Kidney tubule cell (primary cell): Measurements from ENCODE around the gene CFAP77.

ENCODE experiments used
- DNase-seq: peaks from one replicate; pipeline ENCODE4 v3.0.0-alpha.2; 2018; ENCODE audit warnings: low spot score

Gene CFAP77

DNA sequence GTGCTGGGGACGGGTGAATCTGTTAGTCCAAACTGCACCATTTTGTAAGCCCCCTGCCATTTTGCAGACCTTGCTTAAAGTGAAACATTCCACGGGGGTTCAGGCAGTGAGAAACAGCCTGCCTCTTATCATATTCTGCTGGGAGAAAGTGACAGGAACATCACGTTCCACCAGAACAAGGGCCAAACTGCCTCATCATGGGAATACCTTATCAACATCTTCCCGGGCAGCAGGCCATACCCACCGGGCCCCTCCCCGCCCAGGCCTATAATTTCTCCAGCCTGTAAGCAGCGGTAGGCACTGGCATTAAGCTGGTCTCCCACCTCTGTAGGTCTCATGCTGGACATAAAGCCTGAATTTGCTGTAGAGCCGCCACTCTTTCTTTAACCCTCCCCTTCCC is 1.5 kb upstream of the CFAP77 start:
- DNase-seq = no peak

DNA sequence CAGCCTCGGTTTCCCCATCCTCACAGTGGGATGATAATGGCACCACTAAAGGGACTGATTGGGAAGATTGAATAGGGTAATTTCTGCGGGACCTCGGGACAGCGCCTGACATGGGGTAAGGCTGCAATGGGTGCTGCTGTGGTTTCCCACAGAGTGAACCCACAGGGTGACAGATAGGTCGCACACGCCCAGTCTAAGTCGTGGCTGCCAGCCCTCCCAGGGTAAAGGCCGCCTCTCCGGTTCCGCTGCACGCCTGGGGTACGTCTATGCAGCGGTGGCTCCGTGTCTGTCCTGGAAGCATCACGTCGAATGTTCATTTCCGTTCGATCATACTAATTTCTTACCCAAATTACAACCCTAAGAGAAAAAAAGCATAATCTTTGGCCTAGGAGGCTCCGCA is 631 bp downstream of the CFAP77 start:
- no peak for DNase-seq

DNA sequence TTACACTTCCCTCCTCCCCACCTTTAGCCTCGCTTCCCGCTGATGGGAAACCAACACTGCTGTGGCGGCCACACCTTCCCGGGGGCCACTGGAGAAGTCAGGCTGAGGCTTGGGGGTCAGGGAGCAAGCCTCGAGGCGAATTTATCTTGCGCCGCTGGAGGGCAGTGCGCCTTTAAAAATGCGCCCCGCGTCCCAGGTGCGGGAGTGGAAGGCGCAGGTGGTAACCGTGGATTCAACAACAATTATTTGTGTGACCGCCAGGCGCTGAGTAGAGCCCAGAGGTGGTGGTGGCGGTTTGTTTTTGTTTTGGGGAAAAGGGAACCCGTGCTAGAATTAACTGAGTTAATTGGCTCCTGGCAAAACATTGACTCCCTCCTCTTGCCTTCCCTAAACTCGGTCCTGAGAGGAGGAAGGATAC is 1.1 kb downstream of the CFAP77 start:
- peak; percentile 70 for DNase-seq

DNA sequence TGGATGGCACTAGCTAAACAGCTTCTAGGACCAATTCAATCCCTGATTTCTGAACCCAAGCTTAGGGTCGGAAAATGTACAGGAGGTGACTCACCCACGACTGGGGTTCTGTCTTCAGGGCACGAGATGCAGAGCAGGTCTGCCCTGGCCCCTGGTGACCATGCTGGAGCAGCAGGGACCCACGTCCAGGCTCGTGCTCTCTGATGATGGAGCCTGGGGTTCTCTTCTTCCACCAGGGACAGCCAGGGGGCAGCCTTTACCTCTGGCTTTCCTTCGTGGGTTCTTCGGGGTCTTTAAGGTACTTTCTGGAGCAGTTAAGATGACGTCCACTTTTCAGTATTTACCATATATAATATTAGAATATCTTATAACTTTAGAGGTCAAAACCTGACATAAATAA is 2.1 kb downstream of the CFAP77 start:
- peak; percentile 17 for DNase-seq

DNA sequence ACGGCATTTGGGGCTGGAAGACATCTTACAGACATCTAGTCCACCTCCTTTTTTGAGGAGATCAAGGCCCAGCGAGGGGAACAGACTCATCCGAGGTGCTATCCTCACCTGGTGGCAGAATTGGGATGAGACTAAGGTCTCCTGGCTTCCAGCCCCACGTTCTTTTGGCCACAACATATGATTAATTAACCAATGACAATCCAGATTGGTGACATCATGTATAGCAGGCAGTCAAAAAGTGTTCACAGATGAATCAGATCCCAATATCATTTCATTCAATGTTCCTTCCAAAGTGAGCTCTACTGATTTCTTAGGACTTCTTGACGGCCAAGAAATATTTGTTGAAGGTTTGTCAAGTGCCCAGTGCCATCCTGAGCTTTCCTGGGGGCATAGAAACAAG is 3.9 kb downstream of the CFAP77 start:
- peak; percentile 51 for DNase-seq

DNA sequence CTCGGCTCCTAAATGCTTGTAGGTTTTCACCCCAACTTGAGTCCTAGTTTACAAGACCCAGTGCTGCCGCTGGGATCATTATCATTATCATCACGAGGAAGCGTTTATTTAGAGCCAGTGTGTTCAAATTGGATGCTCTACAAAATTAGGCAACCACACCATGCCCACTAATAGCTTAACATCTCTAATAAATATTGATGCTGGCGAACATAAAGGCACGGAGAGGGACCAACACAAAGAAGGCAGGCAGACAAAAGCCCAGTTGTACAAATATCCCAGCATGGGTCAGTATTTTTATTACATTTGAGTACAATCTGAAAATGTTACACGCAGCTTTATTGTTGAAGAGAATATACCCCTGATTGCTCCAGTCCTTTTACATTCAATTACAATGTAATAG is 4.7 kb downstream of the CFAP77 start:
- DNase-seq = no peak

DNA sequence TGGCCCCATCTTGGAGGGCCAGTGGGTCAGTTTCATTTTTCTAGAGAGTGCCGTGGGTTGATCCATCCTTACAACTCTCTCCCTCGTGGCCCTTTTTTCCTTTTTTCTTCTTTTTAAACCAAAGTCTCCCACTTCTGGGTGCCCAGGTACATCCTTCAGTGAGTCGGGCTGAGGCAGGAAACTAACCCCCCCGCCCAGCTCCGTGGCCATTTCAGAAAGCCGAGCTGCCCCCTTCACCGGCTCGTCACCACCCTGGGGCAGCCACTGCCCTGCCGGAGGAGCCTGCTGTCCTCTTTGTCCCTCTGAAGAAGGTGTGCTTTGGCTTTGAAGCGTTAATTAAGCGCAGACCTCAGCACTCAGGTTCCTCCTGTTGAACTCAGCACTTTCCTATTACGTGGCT is 5.2 kb downstream of the CFAP77 start:
- no peak for DNase-seq

DNA sequence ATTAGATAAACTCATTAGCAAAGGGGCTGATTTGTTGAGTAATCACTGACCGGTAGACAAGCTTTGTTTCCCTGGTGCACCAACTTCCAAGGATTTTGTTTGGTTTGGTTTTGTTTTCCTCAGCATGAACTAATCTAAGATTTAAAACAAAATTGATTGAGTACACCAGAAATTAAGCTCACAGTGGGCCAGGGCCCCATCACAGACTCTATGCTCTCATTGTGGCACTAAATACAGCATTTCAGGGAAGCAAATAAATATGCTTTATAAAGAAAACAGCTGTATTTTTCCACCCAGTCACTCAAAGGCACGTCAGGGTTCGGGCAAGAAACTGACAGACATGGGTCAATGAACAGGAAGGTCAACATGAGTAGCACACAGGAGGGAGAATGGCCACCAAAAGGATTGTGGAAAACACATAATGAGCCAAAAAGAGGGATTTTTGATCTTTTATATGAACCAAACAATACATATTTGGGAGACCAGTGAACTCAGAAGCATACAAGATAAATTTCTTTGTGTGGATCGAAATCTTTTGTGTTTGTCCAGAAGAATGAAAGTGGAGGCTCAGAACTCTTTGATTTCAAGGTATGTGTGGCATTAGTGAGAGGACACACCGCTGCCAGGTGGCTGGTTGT is 8.8 kb downstream of the CFAP77 start:
- DNase-seq = no peak

DNA sequence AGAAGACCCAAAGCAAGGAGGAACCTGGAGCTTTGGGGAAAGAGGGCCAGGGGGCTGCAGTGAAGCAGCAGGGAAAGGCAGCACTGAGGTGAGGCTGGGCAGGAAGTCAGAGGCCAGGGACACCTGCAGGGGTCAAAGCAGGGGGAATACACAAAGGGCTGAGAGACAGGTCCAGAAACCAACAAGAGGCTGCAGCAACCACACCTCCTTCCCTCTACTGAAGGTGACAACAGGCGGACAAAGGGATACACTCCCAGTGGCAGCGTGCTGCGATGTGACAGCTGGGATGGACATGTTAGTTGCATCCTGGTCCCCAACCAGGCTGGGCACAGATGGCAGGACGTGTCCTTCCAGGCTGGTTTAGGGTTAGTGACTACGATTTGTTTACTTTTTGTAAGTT is 12.6 kb downstream of the CFAP77 start:
- no peak for DNase-seq

DNA sequence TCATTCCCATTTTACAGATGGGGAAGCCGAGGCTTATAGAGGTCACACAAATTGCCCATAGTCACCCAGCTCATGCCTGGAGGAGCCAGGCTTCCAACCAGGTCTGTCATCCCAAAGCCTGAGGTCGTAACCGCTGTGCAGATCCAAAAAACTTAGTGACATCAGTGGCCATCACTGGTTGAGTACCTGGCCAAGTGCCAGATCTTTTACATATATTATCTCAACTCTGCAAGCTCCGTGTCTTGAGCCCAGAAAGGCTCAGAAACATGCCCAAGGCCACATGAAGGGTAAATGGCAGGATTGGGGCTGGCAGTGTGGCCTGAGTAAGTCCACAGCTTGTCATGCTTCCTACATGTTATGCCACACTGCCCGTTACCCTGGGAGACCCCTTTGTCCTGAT is 13.5 kb downstream of the CFAP77 start:
- DNase-seq = no peak

DNA sequence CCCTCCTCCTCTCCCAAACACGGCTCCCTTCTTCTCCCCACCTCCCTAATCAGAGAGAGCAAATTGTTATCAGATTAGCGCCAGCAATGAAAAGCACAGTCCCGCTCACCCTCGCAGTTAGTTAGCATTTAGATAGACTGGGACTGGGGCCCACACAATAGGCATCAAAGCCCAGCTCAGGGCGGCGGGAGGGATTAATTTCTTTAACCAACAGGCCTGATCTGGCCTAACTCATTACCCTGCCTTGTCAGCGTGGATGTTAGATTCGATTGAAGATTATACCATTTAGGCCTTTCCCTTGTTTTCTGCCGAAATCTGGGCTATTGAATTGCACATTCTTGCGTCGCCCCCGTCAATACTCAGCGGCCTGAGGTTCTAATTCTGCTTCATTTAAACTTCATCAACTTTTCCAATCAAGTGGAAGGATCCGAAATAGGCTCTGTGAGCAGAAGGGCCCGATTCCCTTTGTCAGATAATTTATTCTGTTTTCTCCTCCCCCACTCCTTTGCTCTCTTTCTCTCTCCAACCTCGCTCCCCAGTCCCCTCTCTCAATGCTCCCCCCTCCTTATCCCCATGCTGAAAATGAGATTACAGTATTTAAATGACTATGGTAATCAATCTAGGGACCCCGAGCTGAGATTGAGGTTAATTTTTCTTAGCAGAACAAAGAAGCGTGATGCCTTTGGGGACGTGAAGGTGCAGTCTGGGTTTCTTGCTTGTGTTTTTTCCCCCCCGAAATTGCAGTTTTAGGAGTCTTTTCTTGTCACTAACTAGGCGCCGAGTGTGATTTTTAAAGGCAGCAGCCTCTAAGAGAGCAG is 15.1 kb downstream of the CFAP77 start:
- DNase-seq = no peak

DNA sequence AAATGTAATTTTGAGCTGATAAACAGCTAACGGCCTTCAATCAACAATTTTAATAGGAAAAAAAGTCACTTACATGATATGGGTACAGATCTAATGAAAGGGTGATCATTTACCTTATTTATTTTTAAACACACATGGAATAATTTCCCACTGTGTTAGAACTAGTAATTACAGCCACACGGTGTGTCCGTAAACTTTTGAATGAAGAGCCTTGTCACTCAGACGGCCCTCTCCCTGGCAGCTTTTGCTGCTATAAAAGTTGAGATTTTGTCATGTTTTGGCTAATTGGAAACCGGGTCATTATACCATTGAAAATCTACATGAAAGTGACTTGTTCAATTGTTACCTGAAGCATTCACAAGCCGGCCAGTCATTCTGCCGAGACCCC is 15.7 kb downstream of the CFAP77 start:
- no peak for DNase-seq

DNA sequence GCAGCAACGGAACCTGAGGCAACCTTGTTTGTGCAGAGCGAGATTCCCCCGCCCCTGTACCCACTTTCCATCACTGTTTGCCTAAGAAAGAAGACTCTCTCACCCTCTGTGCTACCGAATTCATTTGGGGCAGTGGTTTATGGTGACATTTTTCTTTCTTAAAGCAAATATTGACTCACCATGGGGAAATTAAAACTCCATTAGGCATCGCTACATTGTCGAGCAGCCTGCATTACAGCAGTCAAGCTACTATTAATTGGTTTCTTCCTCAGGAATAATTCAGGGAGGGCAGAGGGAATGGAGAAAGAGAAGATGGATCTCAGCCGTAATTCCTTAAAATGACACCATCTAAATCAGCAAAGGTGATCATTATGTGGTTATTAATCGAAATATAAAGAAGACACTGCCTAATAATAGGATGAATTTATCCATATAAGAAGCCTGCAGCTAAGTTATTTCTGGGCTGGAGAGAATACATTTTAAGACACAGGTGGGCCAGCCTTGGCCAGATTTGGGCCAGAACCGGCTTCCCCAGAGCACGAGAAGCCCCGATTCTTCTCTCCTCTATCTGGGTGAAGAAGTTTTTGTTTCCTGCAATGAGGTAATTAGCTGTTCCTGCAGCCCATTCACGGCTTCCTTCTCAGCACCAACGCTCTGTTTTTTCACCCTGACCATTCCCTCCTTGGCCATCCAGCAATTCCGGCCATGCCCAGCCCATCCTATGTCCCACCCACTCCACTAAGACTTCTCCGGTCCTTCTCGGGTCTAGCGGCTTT is 16.8 kb downstream of the CFAP77 start:
- DNase-seq = no peak

DNA sequence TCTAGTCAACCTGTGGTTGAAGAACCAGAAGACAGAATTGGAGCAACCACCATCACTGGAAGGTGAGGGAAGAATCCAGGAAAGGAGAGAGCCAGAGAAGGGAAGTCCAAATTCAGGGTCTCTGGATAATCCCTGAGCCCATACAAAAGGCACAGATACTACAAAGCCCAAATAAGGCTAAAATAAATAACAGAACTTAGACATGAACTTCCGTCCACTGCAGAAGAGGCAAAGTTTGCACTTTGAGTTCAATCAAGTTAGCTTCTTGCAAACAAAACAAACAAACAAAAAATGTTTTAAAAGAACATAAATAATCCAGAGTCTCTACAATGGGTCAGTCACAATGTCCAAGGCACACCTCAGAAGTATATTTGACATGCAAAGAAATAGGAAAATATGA is 21.0 kb downstream of the CFAP77 start:
- no peak for DNase-seq

DNA sequence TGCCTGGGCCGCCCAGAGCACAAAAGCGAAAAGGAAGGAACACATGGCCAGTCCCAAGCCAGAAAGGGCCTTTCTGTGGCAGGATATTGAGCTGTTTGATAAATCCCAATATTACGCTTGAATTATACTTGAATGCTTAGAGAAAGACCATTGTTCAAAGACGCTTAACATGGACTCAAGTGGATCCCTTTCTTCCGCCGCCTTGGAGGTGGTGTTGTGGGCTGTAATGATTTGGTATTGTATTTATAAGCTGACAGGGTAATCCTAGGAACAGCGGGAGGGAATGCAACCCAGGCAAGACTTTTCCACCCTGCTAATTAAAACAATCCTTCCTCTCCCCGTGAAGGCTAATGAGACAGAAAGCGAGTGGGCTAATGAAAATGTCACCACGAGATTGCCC is 24.9 kb downstream of the CFAP77 start:
- no peak for DNase-seq

DNA sequence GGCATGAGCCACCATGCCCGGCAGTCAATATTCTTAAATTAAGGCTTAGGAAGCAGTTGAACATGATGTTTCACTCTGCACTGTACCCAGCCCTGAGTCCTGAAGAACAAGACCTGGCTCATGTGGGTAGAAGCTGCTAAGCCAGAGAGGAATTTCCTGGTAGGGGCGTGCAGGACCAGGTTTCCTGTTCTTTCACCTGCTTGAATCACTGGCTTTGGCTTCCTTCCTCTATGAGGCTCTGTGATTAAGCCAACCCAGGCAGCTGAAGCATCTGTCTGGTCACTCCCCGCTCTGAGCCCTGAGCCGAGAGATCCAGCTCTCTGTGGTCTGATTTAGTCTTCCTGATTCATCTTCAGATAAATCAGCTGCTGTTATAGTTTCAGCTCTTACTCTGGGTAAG is 29.1 kb downstream of the CFAP77 start:
- DNase-seq = peak; percentile 69

DNA sequence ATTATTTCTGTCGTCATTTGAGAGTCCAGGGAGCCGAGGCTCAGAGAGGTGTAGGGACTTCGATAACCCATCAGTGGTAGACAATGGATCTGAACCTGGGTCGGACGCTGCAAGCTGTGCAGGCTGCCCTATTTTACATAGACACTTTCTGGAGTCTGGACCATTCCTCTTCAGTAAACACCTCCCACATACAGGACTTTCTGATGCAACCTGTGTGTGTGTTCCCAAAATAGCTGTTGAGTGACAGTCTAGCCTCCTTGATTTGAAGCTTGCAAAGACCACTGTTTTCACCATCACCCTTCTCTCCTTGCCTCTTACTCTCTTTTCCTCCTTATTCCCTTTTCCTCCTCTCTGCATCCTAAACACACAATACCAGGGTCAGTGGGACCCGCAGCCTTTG is 30.7 kb downstream of the CFAP77 start:
- DNase-seq = no peak

DNA sequence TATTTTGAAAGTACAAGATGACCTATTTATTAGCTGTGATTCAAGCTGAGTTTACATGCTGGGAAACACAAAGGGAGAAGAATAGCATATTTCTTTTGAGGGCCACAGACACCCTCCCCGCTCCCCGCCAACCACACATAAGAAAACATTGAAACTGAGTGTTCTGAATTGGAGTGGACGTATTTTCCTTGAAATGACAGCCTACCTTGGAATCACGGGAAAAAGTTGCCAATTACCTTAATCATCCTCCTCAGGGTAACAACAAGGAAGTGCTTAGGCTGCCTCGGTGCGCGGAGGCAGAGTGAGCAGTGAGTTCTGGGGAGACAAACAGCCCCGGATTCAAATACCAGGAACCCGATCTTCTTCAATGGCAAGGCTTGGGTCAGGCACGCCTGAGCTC is 31.4 kb downstream of the CFAP77 start:
- DNase-seq = no peak

DNA sequence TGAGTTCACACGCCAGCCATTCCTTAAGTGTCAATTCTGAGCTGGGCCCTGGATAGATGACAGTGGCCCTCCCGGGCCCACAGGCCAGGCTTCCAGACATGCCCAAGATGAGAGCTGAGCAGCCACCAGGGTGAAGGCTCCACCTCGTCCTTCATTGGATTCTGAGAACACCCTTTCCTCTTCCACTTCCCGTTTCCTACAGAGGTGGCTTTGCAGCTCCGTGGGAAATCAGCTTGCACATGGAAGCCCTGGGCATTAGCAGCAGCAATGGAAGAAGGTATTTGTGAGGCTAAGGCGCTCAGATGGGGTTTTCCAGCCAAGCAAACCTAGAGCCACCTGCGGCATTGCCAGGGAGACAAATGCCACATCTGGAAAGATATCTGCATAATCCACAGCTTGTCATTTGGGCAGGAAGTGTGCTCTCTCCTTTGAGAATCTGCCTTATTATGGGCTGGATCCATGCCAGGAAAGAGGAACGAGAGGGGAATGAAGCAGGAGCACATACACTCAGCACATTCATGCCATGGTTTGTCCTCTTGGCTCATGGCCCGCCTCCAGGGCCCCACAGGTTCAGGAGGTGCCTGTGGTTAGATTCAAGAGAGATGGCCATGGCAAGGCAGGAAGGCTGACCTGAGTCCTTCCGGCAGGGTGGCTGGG is 34.1 kb downstream of the CFAP77 start:
- no peak for DNase-seq

DNA sequence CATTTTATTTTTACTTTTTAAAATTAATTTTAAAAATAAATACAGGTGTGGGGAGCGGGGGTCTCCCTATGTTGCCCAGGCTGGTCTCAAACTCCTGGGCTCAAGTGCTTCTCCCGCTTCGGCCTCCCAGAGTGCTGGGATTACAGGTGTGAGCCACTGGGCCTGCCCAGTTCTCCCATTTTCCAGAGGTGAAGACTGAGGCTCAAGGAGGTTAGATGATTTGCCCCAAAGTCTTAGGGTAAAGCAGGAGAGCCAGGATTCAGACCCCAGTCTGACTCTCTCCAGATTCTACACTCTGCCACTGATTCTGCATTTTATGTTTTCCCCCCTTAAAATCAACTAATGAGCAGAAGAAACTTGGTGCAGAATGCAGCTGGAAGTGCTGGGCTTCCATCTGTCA is 36.9 kb downstream of the CFAP77 start:
- DNase-seq = no peak

DNA sequence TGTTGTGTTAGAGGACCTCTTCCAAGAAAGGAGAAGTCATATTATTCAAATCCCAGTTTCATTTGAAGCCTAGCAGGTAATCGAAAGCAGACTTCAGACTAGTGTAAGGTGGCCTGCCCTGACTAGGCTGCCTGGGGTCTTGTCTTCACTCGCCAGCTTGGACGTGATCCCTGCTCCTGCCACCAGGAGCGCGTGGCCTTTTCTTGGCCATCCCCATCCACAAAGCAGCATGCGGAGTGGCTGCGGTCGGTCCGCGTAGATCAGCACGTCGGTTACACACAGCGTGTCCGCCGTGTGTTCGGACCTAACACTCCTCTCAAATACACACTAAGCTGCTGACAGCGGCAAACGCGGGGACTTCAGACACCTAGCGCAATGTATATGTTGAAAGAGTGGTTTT is 37.3 kb downstream of the CFAP77 start:
- DNase-seq = no peak

DNA sequence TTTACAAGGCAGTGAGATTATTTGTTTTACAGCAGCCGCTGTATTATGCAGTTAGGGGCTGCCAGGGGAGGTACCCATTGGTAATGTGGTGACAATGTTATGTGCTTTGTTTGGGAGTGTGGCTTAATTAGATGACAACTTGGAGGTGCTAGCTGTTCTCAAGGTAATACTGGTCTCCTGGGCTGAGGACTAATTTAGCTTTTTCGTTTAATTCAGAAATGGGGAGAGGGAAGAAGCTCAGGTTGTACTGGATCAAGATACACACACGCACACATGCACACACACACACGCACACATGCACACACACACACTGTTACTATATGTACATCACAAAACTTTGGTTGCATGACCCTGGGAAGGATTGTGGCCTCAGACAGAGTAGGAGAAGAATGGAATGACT is 37.9 kb downstream of the CFAP77 start:
- DNase-seq = no peak

DNA sequence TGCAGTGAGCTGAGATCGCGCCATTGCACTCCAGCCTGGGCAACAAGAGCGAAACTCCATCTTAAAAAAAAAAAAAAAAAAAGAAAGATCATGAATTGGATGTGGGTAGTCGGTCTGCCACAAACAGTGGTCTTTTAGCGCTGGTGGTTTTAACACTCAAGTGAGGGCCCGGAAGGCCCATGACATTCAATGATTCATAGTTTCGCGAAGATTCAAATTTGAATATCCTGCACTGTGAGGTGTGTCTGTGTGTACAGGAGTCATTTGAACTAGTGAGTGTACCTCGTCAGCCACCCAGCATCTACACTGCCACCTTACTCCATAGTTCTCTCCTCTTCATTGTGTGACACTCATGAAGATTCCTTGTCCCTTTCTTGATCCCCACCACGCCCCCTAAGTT is 41.3 kb downstream of the CFAP77 start:
- DNase-seq = no peak
